ENCODE data around the gene PI4KA. TPM values are rescaled to one million over a fixed set of nuclear protein-coding genes. Genes with fewer than 3 reads are reported as not detected.
A peak's percentile ranks its signal among the peaks of the same experiment; 100 is the strongest.
"Not testable (repeated sequence)": the region's sequence is repeated elsewhere in the genome, so short reads cannot be mapped to it uniquely, and the experiment has no call there.

The PI4KA gene
- total RNA-seq, 1 donor from 2014 or later: 113 TPM

- peak overlapping the region; percentile 23 for H3K4me3 ChIP-seq
These were observed 187.1 kb downstream of the PI4KA start for GRCh38 chr22:20671409-20672081.

GRCh38 chr22:20670457-20671261, 188.0 kb downstream of the PI4KA start:
- DNase-seq, H3K9me3 ChIP-seq: not testable (repeated sequence)

More at GRCh38 chr22:20671409-20672081, 187.1 kb downstream of the PI4KA start:
- ATAC-seq (no peak), DNase-seq (no peak)
- Histone ChIP-seq H3K36me3 (no peaks in the 10 kb centered on the region), H3K4me1 (no peaks in the 10 kb centered on the region), H3K9me3 (no peaks in the 10 kb centered on the region), H3K27me3 (peaks cover 29% of the 10 kb centered on the region), H3K27ac (no peak overlapping the region)
- no peak for TF ChIP-seq CTCF (IDR thresholded peaks at IDR 0.05)
- intact Hi-C loops (cut with DNase I): no loop called here

GRCh38 chr22:20669884-20670283, 188.7 kb downstream of the PI4KA start:
- H3K27ac ChIP-seq; H3K36me3 ChIP-seq; intact Hi-C loops (cut with DNase I); H3K4me1 ChIP-seq; ATAC-seq; DNase-seq; H3K9me3 ChIP-seq; H3K4me3 ChIP-seq: not testable (repeated sequence)
- peaks cover 27% of the 10 kb centered on the region for H3K27me3 ChIP-seq

More at GRCh38 chr22:20670457-20671261, 188.0 kb downstream of the PI4KA start:
- H3K27ac ChIP-seq; H3K36me3 ChIP-seq; intact Hi-C loops (cut with DNase I); H3K4me1 ChIP-seq; ATAC-seq: not testable (repeated sequence)
- Histone ChIP-seq H3K27me3 (peaks cover 27% of the 10 kb centered on the region), H3K4me3 (peak overlapping the region; percentile 23)

- ATAC-seq; H3K4me3 ChIP-seq; DNase-seq; H3K9me3 ChIP-seq; H3K36me3 ChIP-seq; intact Hi-C loops (cut with DNase I); H3K4me1 ChIP-seq; H3K27ac ChIP-seq: not testable (repeated sequence)
- peaks cover 27% of the 10 kb centered on the region for H3K27me3 ChIP-seq
These were observed 189.1 kb downstream of the PI4KA start for GRCh38 chr22:20669471-20669870.

GRCh38 chr22:20668769-20669168, 189.8 kb downstream of the PI4KA start:
- H3K4me1 ChIP-seq; DNase-seq; intact Hi-C loops (cut with DNase I); H3K27ac ChIP-seq; ATAC-seq; H3K4me3 ChIP-seq; H3K36me3 ChIP-seq; H3K9me3 ChIP-seq: not testable (repeated sequence)
- H3K27me3 ChIP-seq: peaks cover 27% of the 10 kb centered on the region

GRCh38 chr22:20668226-20668625, 190.4 kb downstream of the PI4KA start:
- intact Hi-C loops (cut with DNase I); H3K4me3 ChIP-seq; H3K36me3 ChIP-seq; H3K27ac ChIP-seq; H3K9me3 ChIP-seq; DNase-seq; H3K4me1 ChIP-seq; ATAC-seq: not testable (repeated sequence)
- H3K27me3 ChIP-seq: peaks cover 27% of the 10 kb centered on the region

- H3K27ac ChIP-seq; H3K9me3 ChIP-seq; ATAC-seq; H3K4me3 ChIP-seq; intact Hi-C loops (cut with DNase I); H3K4me1 ChIP-seq; DNase-seq; H3K36me3 ChIP-seq: not testable (repeated sequence)
- H3K27me3 ChIP-seq: peaks cover 22% of the 10 kb centered on the region
These were observed 191.1 kb downstream of the PI4KA start for GRCh38 chr22:20667548-20667947.

GRCh38 chr22:20666560-20666959, 192.1 kb downstream of the PI4KA start:
- Histone ChIP-seq H3K36me3 (no peaks in the 10 kb centered on the region), H3K4me1 (no peaks in the 10 kb centered on the region), H3K9me3 (no peaks in the 10 kb centered on the region), H3K4me3 (no peak overlapping the region), H3K27ac (no peak overlapping the region), H3K27me3 (peaks cover 13% of the 10 kb centered on the region)
- no peak for TF ChIP-seq CTCF (IDR thresholded peaks at IDR 0.05)
- intact Hi-C loops (cut with DNase I): no loop called here
- ATAC-seq: no peak
- DNase-seq: no peak
